ENCODE results near the gene DTWD1. TPM values are rescaled to one million over a fixed set of nuclear protein-coding genes. Genes with fewer than 3 reads are reported as not detected.

The DTWD1 gene, protein sequence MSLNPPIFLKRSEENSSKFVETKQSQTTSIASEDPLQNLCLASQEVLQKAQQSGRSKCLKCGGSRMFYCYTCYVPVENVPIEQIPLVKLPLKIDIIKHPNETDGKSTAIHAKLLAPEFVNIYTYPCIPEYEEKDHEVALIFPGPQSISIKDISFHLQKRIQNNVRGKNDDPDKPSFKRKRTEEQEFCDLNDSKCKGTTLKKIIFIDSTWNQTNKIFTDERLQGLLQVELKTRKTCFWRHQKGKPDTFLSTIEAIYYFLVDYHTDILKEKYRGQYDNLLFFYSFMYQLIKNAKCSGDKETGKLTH
- total RNA-seq: 31.0 and 56.0 TPM in 2 replicates

DNA sequence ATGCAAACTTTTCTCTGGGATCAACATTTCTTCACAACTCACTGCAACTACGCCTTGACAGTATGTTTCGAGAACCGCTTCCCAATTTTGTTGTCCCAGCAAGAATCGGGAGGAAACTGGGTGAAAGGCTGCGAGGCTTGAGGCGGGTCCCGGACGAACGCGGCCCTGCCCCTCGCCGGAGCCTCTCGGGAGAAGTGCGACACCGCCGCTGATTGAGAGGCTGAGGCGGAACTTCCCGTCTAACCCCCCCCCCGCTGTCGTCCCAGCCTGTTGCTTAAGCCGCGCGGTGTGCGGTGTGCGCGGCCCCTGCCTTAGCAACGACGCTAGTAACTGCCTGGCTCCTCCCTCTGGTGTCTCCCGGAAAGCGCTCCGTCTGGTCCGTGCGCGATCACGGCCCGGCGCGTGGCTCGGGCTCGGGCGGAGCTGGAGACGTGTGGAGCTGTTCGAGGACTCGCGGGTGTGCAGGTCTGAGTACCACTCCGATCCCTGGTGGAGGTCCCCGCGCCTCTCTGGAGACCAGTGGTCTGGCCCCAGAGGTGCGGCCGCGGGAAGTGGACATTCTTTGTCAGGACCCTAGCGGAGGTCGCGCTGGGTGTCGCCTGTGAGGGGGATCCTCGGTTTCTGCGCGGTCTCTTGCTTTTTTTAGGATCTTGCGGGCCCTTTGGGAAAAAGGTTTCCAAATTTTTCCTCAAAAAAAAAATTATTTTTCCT lies at the start of gene DTWD1, which contains the start of gene FAM227B:
TSS of gene DTWD1 (plus strand) at position 391 of the 711 bp plus-strand sequence. CDS start 4,120 bp downstream, outside the sequence.
TSS of gene FAM227B (minus strand) at position 161 of the 711 bp plus-strand sequence. CDS start 5,647 bp downstream, outside the sequence.

Other genes with a start within 250 kb of the DTWD1 start
- 53.8 and 162 TPM in 2 replicates for gene FGF7, start 197.8 kb upstream of the DTWD1 start, total RNA-seq
- 3.2 and 4.3 TPM in 2 replicates for gene FAM227B, start 230 bp upstream of the DTWD1 start, total RNA-seq